Ovary (tissue), 9 donors: ENCODE data around the gene RASA3. TPM values are rescaled to one million over a fixed set of nuclear protein-coding genes. Genes with fewer than 3 reads are reported as not detected.

Experiments used
- DNase-seq, 5 donors: peaks; one replicate each; pipeline ENCODE4 v3.0.0-alpha.2; 2019 to 2020
- H3K27ac ChIP-seq, 2 donors: fragments of 200-600 bp; one replicate each; pipeline versions ENCODE4 v1.5.1 to v1.8.0; 2019 to 2022
- H3K27me3 ChIP-seq: fragments of 200-600 bp; one replicate; pipeline ENCODE4 v1.8.0; 2022
- H3K36me3 ChIP-seq: fragments of 200-600 bp; sonication (generic); one replicate; pipeline ENCODE4 v1.5.1; 2019
- H3K4me1 ChIP-seq: one replicate; pipeline ENCODE4 v1.8.1; 2013; ENCODE audit warnings: mild to moderate bottlenecking, moderate library complexity; ENCODE audit not compliant: insufficient read depth
- H3K4me3 ChIP-seq: fragments of 200-600 bp; sonication (generic); one replicate; pipeline ENCODE4 v1.5.1; 2017
- H3K9me3 ChIP-seq, 2 donors: fragments of 200-600 bp in 1 of 2; sonication (generic) in 1 of 2; one replicate each; pipeline versions ENCODE4 v1.5.1 to v1.8.1; 2013 to 2019; ENCODE audit warnings: mild to moderate bottlenecking in 1 of 2, moderate library complexity in 1 of 2
- EP300 ChIP-seq: sonication (generic); formaldehyde crosslinking; IDR thresholded peaks from one replicate; pipeline ENCODE4 v1.6.1; 2017; ENCODE audit warnings: antibody characterized with exemption
- POLR2A ChIP-seq: fragments of 450-650 bp; IDR thresholded peaks from one replicate; pipeline ENCODE4 v1.6.1; 2017; ENCODE audit warnings: antibody characterized with exemption, mild to moderate bottlenecking, moderate library complexity
- WGBS, 3 donors: extraction: QIAGEN DNeasy Blood & Tissue Kit in 1 of 3; methylation state at CpG; one replicate each; pipeline versions ENCODE4 v1.1.5 to v1.1.7; 2013 to 2017; 5-methylcytosine and 5-hydroxymethylcytosine counted together
- intact Hi-C, 4 donors: fragments of 100-400 bp; cut with DNase I; formaldehyde crosslinking; loops; one replicate each; pipeline versions ENCODE4 v1.11.0 to v1.15.1; 2022 to 2023
- polyA plus RNA-seq, 2 donors: library from polyadenylated mRNA; stranded (reverse); fragments of 200-250 nt in 1 of 2; fragments of 350-450 nt in 1 of 2; fragmentation: Illumina TruSeq in 1 of 2; extraction: RNeasy Lipid Tissue Mini Kit (QIAGEN cat#74804) in 1 of 2; gene quantifications; one replicate each; pipeline ENCODE4 v1.2.3, GENCODE V29; 2013 to 2014
- total RNA-seq, 7 donors: library from RNA; depleted of rRNA in 2 of 7; stranded (reverse); fragments of >200 nt in 2 of 7; fragmentation: NEBNext Ultra II Directional in 3 of 7; extraction: Animal tissue kit (Norgen Biotek cat#: 25700) in 3 of 7; gene quantifications; one replicate each; pipeline versions ENCODE4 v1.1.0 to v1.2.4, GENCODE V29; 2016 to 2023
- TF ChIP-seq, protein P1 (sequence below), 3 donors: fragments of 450-650 bp in 2 of 3; fragments of 200-600 bp in 1 of 3; IDR thresholded peaks; one replicate each; pipeline versions ENCODE4 v1.5.1 to v1.8.0; 2016 to 2022; ENCODE audit warnings: antibody characterized with exemption in 3 of 3, mild to moderate bottlenecking in 1 of 3
- donor health status: DM: no; HTN: no; CAD: no; lungs with moderate emphysema.
- donor health status: DM: no; HTN: no; CAD: no.
- donor health status: Bipolar disorder and iron deficiency.
- donor health status: DM: yes; HTN: yes; CAD: no.
- donor health status: DM: no; HTN: no; CAD: no.
- donor health status: DM: yes; HTN: yes; CAD: no.

Gene RASA3
- total and polyA plus RNA-seq, 9 donors = 5.4 to 16.9 (median 9.4) TPM

GRCh38 chr13:114011226-114011625 is 121.2 kb downstream of the RASA3 start:
- no peak for DNase-seq
- TF ChIP-seq, protein P1, sequence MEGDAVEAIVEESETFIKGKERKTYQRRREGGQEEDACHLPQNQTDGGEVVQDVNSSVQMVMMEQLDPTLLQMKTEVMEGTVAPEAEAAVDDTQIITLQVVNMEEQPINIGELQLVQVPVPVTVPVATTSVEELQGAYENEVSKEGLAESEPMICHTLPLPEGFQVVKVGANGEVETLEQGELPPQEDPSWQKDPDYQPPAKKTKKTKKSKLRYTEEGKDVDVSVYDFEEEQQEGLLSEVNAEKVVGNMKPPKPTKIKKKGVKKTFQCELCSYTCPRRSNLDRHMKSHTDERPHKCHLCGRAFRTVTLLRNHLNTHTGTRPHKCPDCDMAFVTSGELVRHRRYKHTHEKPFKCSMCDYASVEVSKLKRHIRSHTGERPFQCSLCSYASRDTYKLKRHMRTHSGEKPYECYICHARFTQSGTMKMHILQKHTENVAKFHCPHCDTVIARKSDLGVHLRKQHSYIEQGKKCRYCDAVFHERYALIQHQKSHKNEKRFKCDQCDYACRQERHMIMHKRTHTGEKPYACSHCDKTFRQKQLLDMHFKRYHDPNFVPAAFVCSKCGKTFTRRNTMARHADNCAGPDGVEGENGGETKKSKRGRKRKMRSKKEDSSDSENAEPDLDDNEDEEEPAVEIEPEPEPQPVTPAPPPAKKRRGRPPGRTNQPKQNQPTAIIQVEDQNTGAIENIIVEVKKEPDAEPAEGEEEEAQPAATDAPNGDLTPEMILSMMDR (IDR thresholded peaks at IDR 0.05) = no peak
- TF ChIP-seq POLR2A = no peak
- TF ChIP-seq EP300 = no peak
- WGBS, 3 donors = 95 to 96% (median 95%) methylated on average over 19 of the region's 19 CpGs
- Histone ChIP-seq H3K36me3 (no peaks in the 10 kb centered on the region), H3K27ac (no peak overlapping the region), H3K4me1 (no peaks in the 10 kb centered on the region), H3K4me3 (no peak overlapping the region), H3K9me3 (no peaks in the 10 kb centered on the region), H3K27me3 (no peaks in the 10 kb centered on the region)
- intact Hi-C loops = no loop called here

DNA sequence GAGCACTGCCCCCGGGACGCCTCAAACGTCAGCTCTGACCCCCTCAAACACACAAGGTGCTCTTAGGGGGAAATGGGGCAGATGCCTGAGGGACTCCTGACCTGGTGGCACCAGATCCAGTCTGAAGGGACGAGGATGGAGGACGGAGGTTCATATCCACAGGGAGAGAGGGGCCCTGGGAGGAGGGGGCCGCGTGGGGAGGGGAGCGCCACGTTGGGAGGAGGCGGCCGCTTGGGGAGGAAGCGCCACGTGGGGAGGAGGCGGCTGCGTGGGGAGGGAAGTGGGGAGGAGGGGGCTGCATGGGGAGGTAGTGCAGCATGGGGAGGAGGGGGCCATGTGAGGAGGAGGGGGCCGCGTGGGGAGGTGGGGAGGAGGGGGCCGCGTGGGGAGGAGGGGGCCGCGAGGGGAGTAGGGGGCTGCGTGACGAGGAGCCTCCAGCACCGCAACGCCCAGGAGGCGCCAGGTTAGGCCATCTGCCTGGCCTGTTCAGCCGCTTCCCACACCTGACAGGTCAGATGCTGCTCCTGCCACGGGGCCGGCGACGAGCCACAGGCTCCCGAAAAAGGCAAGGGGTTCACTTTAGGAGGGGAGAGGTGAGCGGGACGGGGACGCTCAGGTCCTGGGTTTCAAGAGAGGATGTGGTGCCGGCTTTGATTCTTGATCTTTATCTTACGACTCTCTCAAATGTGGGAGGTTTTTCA is 121.9 kb downstream of the RASA3 start:
- no peak overlapping the region for H3K4me3 ChIP-seq
- 88 to 92% (median 91%) methylated on average over 34 to 37 of the region's 37 CpGs for WGBS, 3 donors
- DNase-seq = no peak
- H3K4me1 ChIP-seq = no peaks in the 10 kb centered on the region
- no peaks in the 10 kb centered on the region for H3K9me3 ChIP-seq
- no peaks in the 10 kb centered on the region for H3K27me3 ChIP-seq
- intact Hi-C loops = no loop called here
- TF ChIP-seq EP300 = no peak
- TF ChIP-seq, protein P1 (IDR thresholded peaks at IDR 0.05) = no peak
- TF ChIP-seq POLR2A = no peak
- no peak overlapping the region for H3K27ac ChIP-seq
- no peaks in the 10 kb centered on the region for H3K36me3 ChIP-seq

- TF ChIP-seq, protein P1 (IDR thresholded peaks at IDR 0.05) = no peak
- TF ChIP-seq EP300 (no peak), POLR2A (no peak)
- no peak overlapping the region for H3K27ac ChIP-seq
- H3K9me3 ChIP-seq = no peaks in the 10 kb centered on the region
- H3K27me3 ChIP-seq = no peaks in the 10 kb centered on the region
- 93 to 94% (median 94%) methylated on average over 31 of the region's 31 CpGs for WGBS, 3 donors
- intact Hi-C loops = no loop called here
- no peaks in the 10 kb centered on the region for H3K36me3 ChIP-seq
- no peaks in the 10 kb centered on the region for H3K4me1 ChIP-seq
- no peak overlapping the region for H3K4me3 ChIP-seq
- DNase-seq = no peak
Measured at GRCh38 chr13:114009590-114010400, 122.6 kb downstream of the RASA3 start.

DNA sequence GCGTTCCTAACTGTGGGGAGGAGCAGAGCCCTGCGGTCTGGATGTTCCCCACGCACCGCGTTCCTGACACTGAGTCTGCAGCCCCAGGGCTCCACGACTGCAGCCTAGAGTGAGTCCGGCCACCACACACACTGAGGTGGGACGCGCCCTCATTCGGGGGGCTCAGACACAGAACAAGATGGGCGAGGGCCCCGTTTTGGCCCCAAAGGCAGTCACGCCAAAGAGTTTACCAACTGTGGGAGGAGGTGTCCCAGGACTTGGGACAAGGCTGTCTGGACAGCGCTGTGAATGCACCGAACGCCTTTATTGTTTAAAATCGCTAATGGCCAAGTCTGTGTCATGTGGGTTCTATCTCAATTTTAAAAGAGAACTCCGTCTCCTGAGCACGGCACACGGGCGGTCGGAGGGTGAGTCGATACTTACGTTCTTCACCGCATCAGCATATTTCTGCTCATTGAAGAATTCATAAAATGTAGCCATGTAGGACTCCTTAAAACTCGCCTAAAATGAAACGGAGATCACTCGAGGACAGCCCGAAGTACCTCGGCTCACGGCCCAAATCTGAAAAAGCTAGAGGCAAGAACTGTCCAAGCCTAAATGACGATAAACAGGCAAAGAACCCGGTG is 123.3 kb downstream of the RASA3 start:
- no peaks in the 10 kb centered on the region for H3K27me3 ChIP-seq
- TF ChIP-seq POLR2A = no peak
- no peak for TF ChIP-seq EP300
- TF ChIP-seq, protein P1 (IDR thresholded peaks at IDR 0.05) = no peak
- DNase-seq = no peak
- WGBS, 3 donors = 87 to 91% (median 87%) methylated on average over 31 to 33 of the region's 33 CpGs
- no peaks in the 10 kb centered on the region for H3K4me1 ChIP-seq
- intact Hi-C loops = no loop called here
- no peaks in the 10 kb centered on the region for H3K36me3 ChIP-seq
- H3K4me3 ChIP-seq = no peak overlapping the region
- H3K9me3 ChIP-seq = no peaks in the 10 kb centered on the region
- no peak overlapping the region for H3K27ac ChIP-seq
